ENCODE results near the gene CD58. TPM values are rescaled to one million over a fixed set of nuclear protein-coding genes. Genes with fewer than 3 reads are reported as not detected.

Gene CD58
- total RNA-seq, 4 donors from 2014 or later: 20.3 to 23.4 (median 21.7) TPM

GRCh38 chr1:116485976-116486375, 84.8 kb downstream of the CD58 start:
- Histone ChIP-seq H3K4me1 (peaks cover 5 to 25% (median 8%) of the 10 kb centered on the region in 4 donors), H3K27me3 (peaks cover 0 to 4% (median 0%) of the 10 kb centered on the region in 4 donors), H3K9me3 (no peaks in the 10 kb centered on the region), H3K36me3 (no peaks in the 10 kb centered on the region), H3K27ac (replicated peaks in 1 of 4) (no peak overlapping the region), H3K4me3 (no peak overlapping the region)
- no peak for DNase-seq (ENCODE audit: extremely low spot score)
- intact Hi-C loops (cut with DNase I): loop anchor here (2.0 kb wide), 2 partner anchors 121 to 347 kb away; no protein-coding TSS in a partner anchor
- TF ChIP-seq CTCF (IDR thresholded peaks at IDR 0.05): no peak
- TF ChIP-seq POLR2AphosphoS5 (IDR thresholded peaks at IDR 0.05): no peak
- TF ChIP-seq POLR2A (IDR thresholded peaks at IDR 0.05; ENCODE audit: low read depth): no peak
- TF ChIP-seq EP300 (IDR thresholded peaks at IDR 0.05): no peak
- 93% methylated on average over 2 of the region's 2 CpGs for WGBS

- Histone ChIP-seq H3K4me3 (no peak overlapping the region), H3K9me3 (no peaks in the 10 kb centered on the region), H3K27me3 (peaks cover 0 to 4% (median 0%) of the 10 kb centered on the region in 4 donors), H3K4me1 (peaks cover 5 to 25% (median 8%) of the 10 kb centered on the region in 4 donors), H3K36me3 (no peaks in the 10 kb centered on the region), H3K27ac (replicated peaks in 1 of 4) (no peak overlapping the region)
- peak; percentile 94 for DNase-seq (ENCODE audit: extremely low spot score)
- peak in 1 of 2 donors; percentile 44 for TF ChIP-seq POLR2AphosphoS5 (IDR thresholded peaks at IDR 0.05)
- TF ChIP-seq POLR2A (IDR thresholded peaks at IDR 0.05; ENCODE audit: low read depth): no peak
- TF ChIP-seq CTCF (IDR thresholded peaks at IDR 0.05): peak; percentile 83 to 93 (median 84)
- TF ChIP-seq EP300 (IDR thresholded peaks at IDR 0.05): no peak
- intact Hi-C loops (cut with DNase I): loop anchor here (2.0 kb wide), 2 partner anchors 120 to 346 kb away; no protein-coding TSS in a partner anchor
- WGBS: 61% methylated on average over 3 of the region's 6 CpGs
Measured at GRCh38 chr1:116485071-116485735, 85.6 kb downstream of the CD58 start.

- TF ChIP-seq CTCF (IDR thresholded peaks at IDR 0.05): no peak
- TF ChIP-seq POLR2AphosphoS5 (IDR thresholded peaks at IDR 0.05): no peak
- TF ChIP-seq POLR2A (IDR thresholded peaks at IDR 0.05; ENCODE audit: low read depth): no peak
- no peak for TF ChIP-seq EP300 (IDR thresholded peaks at IDR 0.05)
- Histone ChIP-seq H3K9me3 (no peaks in the 10 kb centered on the region), H3K4me1 (peaks cover 5 to 17% (median 8%) of the 10 kb centered on the region in 4 donors), H3K27me3 (peaks cover 0 to 4% (median 0%) of the 10 kb centered on the region in 4 donors), H3K27ac (replicated peaks in 1 of 4) (no peak overlapping the region), H3K36me3 (no peaks in the 10 kb centered on the region), H3K4me3 (no peak overlapping the region)
- DNase-seq (ENCODE audit: extremely low spot score): no peak
- 73% methylated on average over 9 of the region's 11 CpGs for WGBS
- intact Hi-C loops (cut with DNase I): loop anchor here (2.0 kb wide), 2 partner anchors 119 to 345 kb away; no protein-coding TSS in a partner anchor
Measured at GRCh38 chr1:116483481-116484309, 87.1 kb downstream of the CD58 start.

GRCh38 chr1:116482490-116482889, 88.3 kb downstream of the CD58 start:
- TF ChIP-seq CTCF (IDR thresholded peaks at IDR 0.05) (no peak), EP300 (IDR thresholded peaks at IDR 0.05) (no peak)
- Histone ChIP-seq H3K9me3 (no peaks in the 10 kb centered on the region), H3K27ac (replicated peaks in 1 of 4) (no peak overlapping the region), H3K4me3 (no peak overlapping the region), H3K4me1 (peaks cover 5 to 23% (median 8%) of the 10 kb centered on the region in 4 donors), H3K36me3 (no peaks in the 10 kb centered on the region), H3K27me3 (peaks cover 0 to 4% (median 0%) of the 10 kb centered on the region in 4 donors)
- no peak for DNase-seq (ENCODE audit: extremely low spot score)
- intact Hi-C loops (cut with DNase I): no loop called here
- WGBS: no CpG with 5 or more reads among the region's 2 CpGs
